H1 (cell line): ENCODE data around the gene ASB11. TPM values are rescaled to one million over a fixed set of nuclear protein-coding genes. Genes with fewer than 3 reads are reported as not detected.

ENCODE experiments used
- CTCF ChIA-PET: fragments of 300-600 bp; sonication (Branson Sonifier 250); formaldehyde crosslinking; loops from one replicate; lab custom pipeline; 2021; ENCODE audit not compliant: partially characterized antibody; lab: Charles Lee
- POLR2A ChIA-PET: fragments of 300-600 bp; sonication (Branson Sonifier 250); formaldehyde crosslinking; loops from one replicate; lab custom pipeline; 2021; ENCODE audit warnings: inconsistent platforms; ENCODE audit not compliant: partially characterized antibody; lab: Charles Lee
- DNase-seq, 2 experiments: peaks; one replicate each; pipeline versions ENCODE4 v3.0.0 to v3.0.0-alpha.2; 2010 to 2022; ENCODE audit warnings: low spot score in 2 of 2, low read depth in 1 of 2, mixed read lengths in 1 of 2
- FAIRE-seq: peaks from 2 replicates; lab custom pipeline; 2011; peaks lifted over from hg19 to GRCh38; lab: Jason Lieb, UNC
- H2AFZ ChIP-seq: 2 replicates; pipeline ENCODE4 v1.8.1; 2012; ENCODE audit warnings: low read length, inconsistent platforms
- H2AK5ac ChIP-seq: 2 replicates; pipeline ENCODE4 v1.6.1; 2013; ENCODE audit warnings: low read depth, low read length
- H2BK120ac ChIP-seq: replicated peaks from 2 replicates; pipeline ENCODE3; 2013; ENCODE audit warnings: low read depth, low read length, inconsistent platforms
- H2BK12ac ChIP-seq: 2 replicates; pipeline ENCODE4 v1.6.1; 2013; ENCODE audit warnings: low read depth, low read length
- H2BK15ac ChIP-seq: 2 replicates; pipeline ENCODE4 v1.6.1; 2013; ENCODE audit warnings: low read length
- H2BK20ac ChIP-seq: 2 replicates; pipeline ENCODE4 v1.6.1; 2013; ENCODE audit warnings: low read length
- H2BK5ac ChIP-seq: 2 replicates; pipeline ENCODE4 v1.6.1; 2013; ENCODE audit warnings: low read depth, low read length
- H3K14ac ChIP-seq: 2 replicates; pipeline ENCODE4 v1.6.1; 2013; ENCODE audit warnings: inconsistent platforms; ENCODE audit not compliant: insufficient read length
- H3K18ac ChIP-seq: 2 replicates; pipeline ENCODE4 v1.6.1; 2013; ENCODE audit warnings: low read length; ENCODE audit errors: extremely low read depth
- H3K23ac ChIP-seq: 2 replicates; pipeline ENCODE4 v1.6.1; 2013; ENCODE audit warnings: inconsistent platforms; ENCODE audit not compliant: insufficient read length
- H3K23me2 ChIP-seq: 2 replicates; pipeline ENCODE4 v1.6.1; 2013; ENCODE audit warnings: low read depth, low read length
- H3K27ac ChIP-seq: 2 replicates; pipeline ENCODE4 v1.6.1; 2011; ENCODE audit warnings: low read depth, low read length, inconsistent platforms
- H3K27me3 ChIP-seq, 4 experiments: replicated peaks in 1 of 4; 1 replicate in 1 of 4; 2 replicates in 3 of 4; pipeline versions ENCODE4 v1.6.1 to v1.8.1; 2011 to 2013; ENCODE audit warnings: low read length in 3 of 4, mild to moderate bottlenecking in 3 of 4, inconsistent platforms in 2 of 4, mixed read lengths in 2 of 4, moderate library complexity in 1 of 4; ENCODE audit not compliant: control insufficient read depth in 3 of 4, insufficient read depth in 3 of 4; ENCODE audit errors: extremely low read depth in 1 of 4
- H3K36me3 ChIP-seq, 4 experiments: 2 replicates each; pipeline versions ENCODE4 v1.6.1 to v1.8.1; 2011 to 2013; ENCODE audit warnings: mild to moderate bottlenecking in 4 of 4, low read length in 3 of 4, moderate library complexity in 2 of 4, control low read depth in 1 of 4, inconsistent platforms in 1 of 4; ENCODE audit not compliant: insufficient read depth in 4 of 4, control insufficient read depth in 2 of 4
- H3K4ac ChIP-seq: replicated peaks from 2 replicates; pipeline ENCODE3; 2013; ENCODE audit warnings: low read length, low read depth, mixed read lengths, inconsistent platforms; ENCODE audit not compliant: insufficient read length
- H3K4me1 ChIP-seq, 4 experiments: replicated peaks in 1 of 4; 1 replicate in 1 of 4; 2 replicates in 3 of 4; pipeline versions ENCODE4 v1.6.1 to v1.8.1; 2011 to 2013; ENCODE audit warnings: low read length in 3 of 4, inconsistent platforms in 2 of 4, mixed read lengths in 1 of 4; ENCODE audit not compliant: insufficient read depth in 4 of 4, control insufficient read depth in 3 of 4
- H3K4me2 ChIP-seq, 2 experiments: 2 replicates each; pipeline versions ENCODE4 v1.6.1 to v1.8.1; 2011 to 2013; ENCODE audit warnings: low read depth in 2 of 2, low read length in 2 of 2, control low read depth in 1 of 2, inconsistent platforms in 1 of 2, mild to moderate bottlenecking in 1 of 2; ENCODE audit not compliant: insufficient read depth in 1 of 2
- H3K4me3 ChIP-seq, 4 experiments: fragments of 200-600, 300-600 bp in 1 of 4; sonication (generic), shearing (Covaris generic), sonication (Bioruptor Twin) in 1 of 4; 2 replicates each; pipeline versions ENCODE4 v1.5.1 to v1.8.1; 2011 to 2016; ENCODE audit warnings: low read length in 4 of 4, low read depth in 3 of 4, control low read depth in 2 of 4, inconsistent platforms in 2 of 4, mild to moderate bottlenecking in 2 of 4, mixed read lengths in 1 of 4, moderate library complexity in 1 of 4; ENCODE audit not compliant: insufficient read depth in 2 of 4; ENCODE audit errors: extremely low read depth in 1 of 4
- H3K56ac ChIP-seq: replicated peaks from 2 replicates; pipeline ENCODE3; 2013; ENCODE audit warnings: low read depth, mild to moderate bottlenecking, mixed read lengths, low read length, inconsistent platforms; ENCODE audit not compliant: insufficient read length
- H3K79me1 ChIP-seq: 2 replicates; pipeline ENCODE4 v1.6.1; 2013; ENCODE audit warnings: low read depth, low read length, control low read depth
- H3K79me2 ChIP-seq, 2 experiments: 2 replicates each; pipeline versions ENCODE4 v1.6.1 to v1.8.1; 2012 to 2013; ENCODE audit warnings: low read length in 2 of 2, mild to moderate bottlenecking in 2 of 2, inconsistent platforms in 1 of 2; ENCODE audit not compliant: insufficient read depth in 2 of 2, control insufficient read depth in 1 of 2
- H3K9ac ChIP-seq, 4 experiments: replicated peaks in 1 of 4; 1 replicate in 1 of 4; 2 replicates in 3 of 4; pipeline versions ENCODE4 v1.6.1 to v1.8.1; 2011 to 2013; ENCODE audit warnings: low read depth in 3 of 4, low read length in 3 of 4, control low read depth in 2 of 4, mild to moderate bottlenecking in 2 of 4, moderate library complexity in 2 of 4, inconsistent platforms in 1 of 4; ENCODE audit errors: extremely low read depth in 1 of 4
- H3K9me3 ChIP-seq, 2 experiments: 2 replicates each; pipeline versions ENCODE4 v1.6.1 to v1.8.1; 2012 to 2013; ENCODE audit warnings: mild to moderate bottlenecking in 2 of 2, moderate library complexity in 2 of 2, control low read depth in 1 of 2, inconsistent platforms in 1 of 2, low read depth in 1 of 2, low read length in 1 of 2, mixed read lengths in 1 of 2; ENCODE audit not compliant: insufficient read depth in 2 of 2
- H4K20me1 ChIP-seq, 2 experiments: replicated peaks in 1 of 2; 2 replicates each; pipeline versions ENCODE3 to v1.8.1; 2011 to 2013; ENCODE audit warnings: inconsistent platforms in 2 of 2, low read length in 2 of 2, mild to moderate bottlenecking in 1 of 2; ENCODE audit not compliant: insufficient read depth in 2 of 2, control insufficient read depth in 1 of 2
- H4K5ac ChIP-seq: 2 replicates; pipeline ENCODE4 v1.6.1; 2013; ENCODE audit warnings: low read length, low read depth, mixed read lengths, inconsistent platforms; ENCODE audit not compliant: insufficient read length
- H4K8ac ChIP-seq: 2 replicates; pipeline ENCODE4 v1.8.0; 2013; ENCODE audit warnings: mild to moderate bottlenecking, moderate library complexity, low read length, inconsistent platforms; ENCODE audit not compliant: insufficient read depth; ENCODE audit errors: extremely low read depth
- H4K91ac ChIP-seq: replicated peaks from 2 replicates; pipeline ENCODE3; 2013; ENCODE audit warnings: low read length, mixed read lengths, inconsistent platforms; ENCODE audit not compliant: insufficient read length
- ATF3 ChIP-seq: IDR thresholded peaks from 2 replicates; pipeline ENCODE4 v1.6.1; 2011; ENCODE audit warnings: low read depth, mild to moderate bottlenecking, low read length; ENCODE audit not compliant: insufficient read depth
- POLR2A ChIP-seq, 2 experiments: IDR thresholded peaks; 1 replicate in 1 of 2; 2 replicates in 1 of 2; pipeline ENCODE4 v1.6.1; 2011; ENCODE audit warnings: low read depth in 2 of 2, low read length in 2 of 2, mild to moderate bottlenecking in 2 of 2; ENCODE audit errors: control extremely low read depth in 1 of 2
- SUZ12 ChIP-seq: fragments of 200-600 bp; sonication (generic); IDR thresholded peaks from 2 replicates; pipeline ENCODE4 v1.6.1; 2012; ENCODE audit warnings: mild to moderate bottlenecking, inconsistent platforms, low read length, moderate library complexity, mixed read lengths
- WGBS, 2 experiments: shearing (Covaris generic) in 1 of 2; methylation state at CpG; one replicate each; pipeline versions ENCODE4 v1.1.6 to v1.1.7; 2013 to 2015; ENCODE audit warnings: low lambda C conversion rate in 2 of 2, mixed read lengths in 2 of 2, inconsistent platforms in 1 of 2, low coverage in 1 of 2, missing lambda C conversion rate in 1 of 2; ENCODE audit not compliant: insufficient replicate concordance in 2 of 2, insufficient coverage in 1 of 2, insufficient read length in 1 of 2; ENCODE audit errors: extremely low coverage in 1 of 2, missing lambda C conversion rate in 1 of 2; 5-methylcytosine and 5-hydroxymethylcytosine counted together
- polyA plus RNA-seq, 7 experiments: library from polyadenylated mRNA; depleted of rRNA in 3 of 7; stranded (reverse) in 5 of 7; unstranded in 2 of 7; fragments of >200 nt in 5 of 7; fragments of 200-250 nt in 2 of 7; gene quantifications; 1 replicate in 5 of 7; 2 replicates in 1 of 7; 4 replicates in 1 of 7; pipeline versions ENCODE4 v1.2.1 to v1.2.3, GENCODE V29; 2011 to 2013; ENCODE audit warnings: missing spikeins in 2 of 7, mixed read lengths in 2 of 7
- total RNA-seq: library from RNA; stranded (reverse); fragmentation: NEBNext Ultra II Directional; extraction: Animal tissue kit (Norgen Biotek cat#: 25700); gene quantifications from 2 replicates; pipeline ENCODE4 v1.2.1, GENCODE V29; 2021

The ASB11 gene
- total and polyA plus RNA-seq, 2 of the 8 experiments (the other 6 are each of a cell fraction or from before 2014, with no cell fraction given) = not detected

- Histone ChIP-seq H3K9me3 (no peaks in the 10 kb centered on the region), H3K56ac (no peak overlapping the region), H3K27me3 (no peaks in the 10 kb centered on the region), H2AK5ac (no peak overlapping the region), H4K91ac (no peak overlapping the region), H3K79me1 (no peaks in the 10 kb centered on the region), H3K14ac (no peak overlapping the region), H2BK120ac (no peak overlapping the region), H2BK20ac (no peak overlapping the region), H3K18ac (no peak overlapping the region), H3K23me2 (no peaks in the 10 kb centered on the region), H4K20me1 (no peaks in the 10 kb centered on the region), H3K79me2 (no peaks in the 10 kb centered on the region), H3K4me2 (no peak overlapping the region), H4K5ac (no peak overlapping the region), H3K23ac (no peak overlapping the region), H3K36me3 (no peaks in the 10 kb centered on the region), H3K4ac (no peak overlapping the region), H2BK12ac (no peak overlapping the region), H3K9ac (no peak overlapping the region), H3K4me1 (no peaks in the 10 kb centered on the region), H3K27ac (no peak overlapping the region), H2BK5ac (no peak overlapping the region), H2AFZ (no peak overlapping the region), H3K4me3 (no peak overlapping the region), H2BK15ac (no peak overlapping the region), H4K8ac (no peak overlapping the region)
- WGBS, 2 experiments = 84% methylated on average over 3 of the region's 3 CpGs; no CpG with 5 or more reads in 1 of the 2 experiments
- TF ChIP-seq ATF3 (no peak), SUZ12 (no peak), POLR2A (IDR thresholded peaks at IDR 0.05; ENCODE audit: control extremely low read depth in 1 of 2, low read depth in 2 of 2, low read length in 2 of 2) (no peak)
- no peak for FAIRE-seq
- CTCF ChIA-PET = interaction anchor here (0.7 to 1.3 kb wide), 4 partner anchors 9 to 705 kb away, joined by 3 to 4 read pairs (median 3); partner anchors contain the start of gene GLRA2
- no peak for DNase-seq
- POLR2A ChIA-PET = no interaction called here
Measured at GRCh38 chrX:15233416-15234015, 81.9 kb downstream of the ASB11 start.
